ENCODE results near the gene SIDT2.

SIDT2 gene

DNA sequence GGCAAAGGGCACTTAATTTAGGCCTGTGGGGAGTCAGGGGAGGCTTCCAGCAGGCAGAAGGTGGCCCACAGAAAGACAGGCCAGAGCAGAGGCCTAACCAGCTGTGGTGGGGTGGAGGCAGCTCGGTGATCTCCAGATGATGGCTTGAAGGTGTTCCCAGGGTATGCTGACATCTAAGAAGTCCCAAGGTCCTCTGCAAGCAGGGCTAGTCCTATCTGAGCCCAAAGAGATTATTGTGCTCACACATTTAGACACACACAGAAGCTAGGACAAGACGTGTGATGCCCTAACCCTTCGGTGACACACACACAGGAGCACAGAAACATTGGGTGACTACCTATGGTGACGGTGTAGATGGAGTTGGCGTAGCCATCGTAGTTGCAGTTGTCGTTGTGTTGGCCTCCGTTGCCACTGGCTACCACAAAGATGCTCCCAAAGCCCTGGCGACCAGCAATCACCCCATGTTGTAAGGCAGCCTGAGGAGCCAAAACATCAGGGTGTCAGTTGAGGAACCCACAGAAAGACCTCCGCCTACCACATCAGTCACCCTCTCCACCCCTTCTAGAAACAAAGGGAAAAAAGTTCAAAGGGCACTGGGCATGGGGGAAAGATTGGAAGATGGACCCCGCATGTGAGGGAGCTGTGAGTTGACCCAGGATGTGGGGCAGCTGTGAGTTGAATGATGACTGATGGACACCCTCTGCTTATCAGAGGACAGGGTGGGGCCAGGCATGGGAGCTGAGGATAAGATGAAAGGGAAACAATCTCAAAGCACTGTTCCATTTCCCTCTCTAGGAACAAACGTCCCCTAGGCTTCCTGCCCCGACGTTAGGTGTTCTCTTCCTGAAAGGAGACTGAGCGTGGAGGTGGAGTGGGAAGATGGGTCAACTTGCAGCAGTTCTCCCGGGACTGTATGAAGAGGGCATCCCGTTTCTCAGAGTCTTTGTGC, 45.5 kb downstream of the SIDT2 start:
- no peak for DNase-seq

DNA sequence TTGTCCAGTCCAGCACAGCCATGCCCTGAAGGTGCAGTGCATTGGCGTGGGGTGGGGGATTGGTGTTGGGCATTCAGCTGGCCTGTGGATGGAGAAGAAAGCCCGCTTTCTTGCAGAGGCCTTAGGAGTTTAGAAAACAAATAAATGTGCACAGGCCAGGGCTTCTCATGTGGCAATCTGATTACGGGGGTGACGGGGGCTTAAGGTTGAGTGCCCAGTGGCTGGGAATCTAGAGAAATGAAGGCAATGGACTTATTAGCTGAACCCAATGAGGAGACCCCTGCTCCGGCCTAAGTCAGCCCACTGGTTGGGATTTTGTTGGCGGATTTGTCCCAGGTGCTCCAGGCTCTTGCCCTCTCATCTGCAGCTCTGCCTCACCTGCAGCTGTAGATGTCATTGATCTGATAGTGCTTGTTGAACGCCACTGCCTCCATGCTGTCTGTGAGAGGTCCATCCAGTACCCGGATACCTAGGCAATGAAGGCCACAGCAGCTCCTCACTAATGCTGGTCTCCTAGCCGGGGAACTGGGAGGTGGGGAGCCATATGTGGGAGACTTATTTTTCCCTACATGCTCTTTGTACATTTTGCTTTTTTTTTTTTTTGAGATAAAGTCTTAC, 47.1 kb downstream of the SIDT2 start:
- no peak for DNase-seq

DNA sequence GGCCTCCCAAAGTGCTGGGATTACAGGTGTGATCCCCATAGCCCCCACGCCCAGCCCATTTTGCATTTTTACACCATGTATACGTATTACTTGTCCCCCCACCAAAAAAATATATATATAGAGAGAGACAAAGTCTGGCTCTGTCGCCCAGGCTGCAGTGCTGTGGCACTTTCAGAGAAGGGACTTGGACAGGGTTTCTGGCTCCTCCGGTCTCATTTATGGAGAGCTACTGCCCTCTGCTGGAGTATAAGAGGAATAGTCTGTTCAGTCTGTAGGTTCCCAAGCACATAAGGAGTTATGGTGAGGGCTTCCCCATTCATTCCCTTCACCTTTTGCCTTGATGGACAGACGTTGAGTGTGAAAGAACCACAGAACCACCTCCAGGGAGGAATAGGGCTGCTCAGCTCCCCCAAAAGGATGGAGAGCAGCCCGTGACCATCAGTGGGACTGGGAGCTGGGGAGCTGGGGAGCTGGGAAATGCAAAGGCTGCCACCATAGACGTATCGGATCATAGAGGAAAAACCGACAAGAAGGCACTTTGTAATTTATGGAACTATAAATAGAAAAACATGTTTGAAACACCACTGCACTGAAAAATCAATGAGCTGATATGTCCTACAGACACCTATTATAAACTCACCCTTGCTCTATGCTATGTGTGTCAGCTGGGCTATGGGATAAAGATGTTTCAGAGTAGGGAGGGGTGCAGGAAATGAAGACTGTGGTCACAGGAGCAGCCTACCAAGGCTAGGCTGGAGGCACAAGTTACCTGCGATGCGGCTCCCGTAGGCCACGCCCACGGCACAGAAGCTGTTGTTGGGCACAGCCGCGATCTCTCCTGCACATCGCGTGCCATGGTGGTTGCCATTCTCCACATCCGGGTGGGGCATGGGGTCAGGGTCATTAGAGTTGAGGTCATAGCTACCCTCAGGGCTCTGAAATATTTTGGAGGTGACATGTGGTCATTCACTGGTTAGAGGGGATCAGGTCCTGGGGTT, 48.1 kb downstream of the SIDT2 start:
- DNase-seq, result peak; percentile 92

DNA sequence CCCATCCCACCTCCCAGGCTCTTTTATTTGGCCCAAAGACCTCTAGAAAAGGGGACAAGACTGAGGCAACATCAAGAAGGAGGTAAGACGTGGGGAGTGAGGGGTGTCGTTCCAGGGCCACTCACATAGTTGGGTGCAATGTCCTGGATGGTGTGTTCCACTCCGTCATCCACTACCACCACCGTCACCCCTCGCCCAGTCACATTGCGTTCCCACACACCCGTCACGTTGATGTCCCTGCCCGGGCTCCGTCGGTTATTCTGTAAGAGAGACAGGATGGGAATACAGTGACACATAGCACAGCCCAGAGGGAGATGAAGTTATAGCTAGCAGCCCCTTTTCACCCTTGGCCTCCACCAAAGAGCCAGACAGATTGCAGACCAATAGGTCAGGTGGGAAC, 49.5 kb downstream of the SIDT2 start:
- DNase-seq, result no peak

DNA sequence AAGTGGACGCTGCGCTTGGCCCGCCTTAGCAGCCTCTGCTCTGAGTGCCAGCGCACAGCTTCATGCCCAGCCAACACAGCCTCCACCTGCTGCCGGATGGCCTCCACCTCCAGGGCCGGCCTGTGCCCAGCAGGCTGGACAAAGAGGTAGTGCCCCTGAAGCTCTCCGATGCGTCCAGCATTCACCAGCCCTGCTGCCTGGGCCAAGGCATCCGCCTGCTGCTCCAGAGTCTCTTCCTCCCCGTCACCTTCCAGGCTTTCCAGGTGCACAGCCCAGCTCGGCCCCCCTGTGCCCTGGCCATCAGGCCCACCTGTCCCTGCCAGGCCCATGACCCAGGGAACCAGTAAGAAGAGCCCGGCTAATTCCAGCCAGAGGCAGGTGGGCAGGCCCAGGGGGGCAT, 50.9 kb downstream of the SIDT2 start:
- no peak for DNase-seq

DNA sequence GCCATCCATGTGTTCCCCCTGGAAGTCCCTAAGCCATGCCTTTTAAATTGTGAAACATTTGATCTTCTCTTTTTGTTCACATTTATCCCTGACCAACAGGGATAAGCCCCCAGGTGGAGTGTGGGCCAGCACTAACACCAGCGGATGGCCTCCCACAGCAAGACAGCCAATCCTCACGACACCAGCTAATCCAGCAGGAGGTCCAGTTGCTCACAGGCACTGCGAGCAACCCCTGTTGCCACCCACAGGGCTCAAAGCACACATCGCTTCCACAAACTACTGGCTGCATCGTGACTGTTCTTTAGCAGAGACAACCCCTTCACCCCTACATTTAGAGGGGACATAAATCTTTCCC, 51.4 kb downstream of the SIDT2 start:
- no peak for DNase-seq

DNA sequence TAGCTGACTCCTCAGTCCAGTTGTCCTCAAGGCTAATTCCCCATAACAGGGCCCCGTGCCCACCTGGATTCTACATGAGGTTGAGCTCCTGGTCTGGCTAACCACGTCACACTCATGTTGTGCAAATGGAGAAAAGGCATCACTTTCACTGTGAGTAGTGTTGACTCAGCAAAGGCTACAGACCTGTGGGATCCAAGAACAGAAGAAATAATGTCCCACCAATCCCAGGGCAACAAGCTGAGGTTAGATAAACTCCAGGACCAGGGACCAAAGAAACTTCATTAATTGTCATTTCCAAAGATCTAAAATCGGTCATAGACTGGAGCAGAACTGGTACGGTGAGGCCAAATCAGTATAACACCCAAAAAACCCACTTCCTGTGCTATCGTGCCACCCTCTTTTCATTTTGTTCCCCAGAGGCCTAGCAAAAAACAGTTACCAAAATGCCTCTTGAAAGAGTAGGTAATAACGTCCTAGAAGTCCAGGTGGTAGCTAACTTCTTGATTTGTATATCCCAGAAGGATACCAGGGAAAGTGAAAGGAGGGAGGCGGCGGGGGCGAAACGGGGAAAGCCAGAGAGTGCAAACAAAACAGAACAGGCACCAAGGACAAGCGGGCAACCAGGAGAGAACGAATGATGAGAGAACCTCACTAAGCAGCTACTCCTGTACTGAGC, 51.9 kb downstream of the SIDT2 start:
- DNase-seq, result no peak

DNA sequence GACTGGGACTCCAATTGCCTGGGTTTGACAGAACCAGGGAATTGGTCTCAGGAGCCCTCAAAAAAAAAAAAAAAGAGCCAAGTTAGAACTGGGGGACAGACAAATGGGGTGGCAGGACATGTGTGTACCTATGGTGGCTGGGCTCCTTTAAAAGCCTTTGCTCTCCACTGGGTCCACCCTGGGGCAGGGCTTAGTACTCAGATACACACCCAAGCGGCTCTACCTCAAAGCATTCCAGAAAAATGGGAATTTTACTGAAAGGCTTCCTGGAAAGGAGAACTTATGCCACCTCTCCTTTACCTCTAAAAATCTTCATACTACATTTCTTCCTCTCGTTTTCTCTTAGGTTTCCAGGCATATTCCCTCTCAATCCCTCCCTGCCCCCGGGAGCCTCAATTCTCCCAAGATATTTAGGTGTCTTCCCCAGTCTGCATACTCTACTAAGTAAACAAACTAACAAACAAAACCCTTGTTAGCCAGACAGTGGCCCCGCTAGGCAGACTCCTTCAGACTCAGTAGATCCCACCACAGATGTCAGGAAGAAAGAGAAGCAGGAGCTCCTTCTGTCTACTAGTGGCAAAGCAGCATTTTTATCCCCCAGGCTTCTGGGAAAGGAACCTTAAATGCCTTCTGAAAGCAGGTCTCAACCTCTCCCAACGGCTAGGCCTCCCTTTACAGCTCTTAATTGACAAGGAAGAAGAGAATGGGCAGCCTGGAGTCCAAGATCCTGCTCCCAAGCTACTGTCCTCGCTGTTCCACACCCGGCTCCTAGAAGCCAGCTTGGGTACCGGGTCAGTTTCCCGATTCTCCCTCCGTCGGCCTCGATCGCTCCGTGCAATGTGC, 52.7 kb downstream of the SIDT2 start:
- DNase-seq, result peak; percentile 4

DNA sequence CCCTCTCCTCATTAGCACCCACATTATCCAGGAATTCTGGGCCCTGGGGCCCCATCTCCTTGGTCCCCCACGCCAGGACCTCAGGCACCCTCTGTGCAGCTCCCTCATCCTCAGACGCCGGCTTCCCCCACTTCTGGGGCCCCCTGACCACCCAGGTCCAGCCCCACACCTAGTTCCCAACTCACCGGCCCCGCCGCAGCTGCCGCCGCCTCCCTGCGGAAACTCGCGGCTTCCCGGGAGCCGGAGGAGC, 53.2 kb downstream of the SIDT2 start, which contains the start of gene PCSK7:
PCSK7 (minus strand) TSS at position 232 of the 250 bp plus-strand sequence. CDS start 2,229 bp downstream, outside the sequence.
- DNase-seq, result no peak

DNA sequence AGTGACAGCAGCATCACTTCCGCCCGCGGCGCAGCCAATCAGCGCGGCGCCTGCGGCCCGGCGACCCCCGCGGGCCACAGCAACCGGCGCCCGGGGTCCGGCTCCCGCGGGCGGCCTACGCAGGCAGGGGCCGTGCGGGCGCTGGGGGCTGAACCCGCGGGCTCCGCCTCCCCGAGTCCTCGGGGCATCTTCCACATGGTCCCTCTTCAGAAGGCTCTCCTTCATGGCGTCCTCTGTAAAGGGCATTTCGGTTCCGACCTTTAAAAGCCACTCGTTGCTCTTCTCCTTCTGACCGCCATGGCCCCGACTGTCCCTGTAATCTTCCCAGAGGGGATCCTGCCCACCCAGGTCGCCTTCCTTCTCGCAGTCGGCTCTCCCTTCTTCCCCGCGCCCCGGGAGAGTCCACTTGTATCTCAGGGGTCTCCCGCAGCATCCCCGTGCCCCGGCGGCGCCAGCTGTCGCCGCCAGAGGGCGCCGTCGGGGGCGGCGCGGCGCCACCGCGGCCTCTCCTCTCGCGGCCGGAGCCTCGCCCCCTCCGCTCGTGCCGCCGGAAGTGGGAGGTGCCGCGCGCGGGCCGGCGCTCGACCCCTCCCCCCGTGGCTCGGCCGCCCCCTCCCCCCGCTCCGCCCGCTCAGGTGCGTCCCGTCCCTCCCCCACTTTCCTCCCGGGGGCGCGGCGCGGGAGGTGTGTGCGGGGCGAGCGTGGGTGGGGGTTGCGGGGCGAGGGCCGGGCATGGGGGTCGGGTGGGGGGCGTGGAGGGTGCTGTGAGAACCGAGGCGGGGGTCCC, 53.7 kb downstream of the SIDT2 start, which contains the start of gene RNF214:
RNF214 (plus strand) TSS at position 580 of the 787 bp plus-strand sequence. CDS start 1,602 bp downstream, outside the sequence.
- DNase-seq, result peak; percentile 95

DNA sequence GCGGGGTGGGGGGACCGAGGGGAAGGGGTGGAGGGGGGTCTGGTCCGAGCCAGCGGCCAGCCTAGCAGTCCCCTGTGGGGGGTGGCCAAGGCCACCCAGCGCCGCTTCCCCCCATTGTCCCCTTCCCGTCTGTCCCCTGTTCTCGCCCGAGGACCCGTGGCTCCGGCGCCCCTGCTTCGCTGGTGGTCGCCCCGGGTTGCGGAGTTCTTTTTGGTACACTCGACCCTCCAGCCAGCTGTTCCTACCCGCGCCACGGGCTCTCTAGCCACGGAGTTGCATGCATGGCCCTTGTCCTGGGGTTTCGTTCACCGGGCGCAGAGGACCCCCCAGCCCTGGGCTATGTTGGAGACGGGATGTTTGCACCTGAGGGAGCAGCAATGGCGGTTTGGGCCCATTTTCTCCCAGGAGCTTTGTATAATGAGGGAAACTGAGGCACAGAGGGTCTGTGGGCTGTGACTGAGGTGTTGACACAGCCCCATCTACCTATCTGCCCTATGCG, 54.4 kb downstream of the SIDT2 start:
- peak; percentile 46 for DNase-seq

DNA sequence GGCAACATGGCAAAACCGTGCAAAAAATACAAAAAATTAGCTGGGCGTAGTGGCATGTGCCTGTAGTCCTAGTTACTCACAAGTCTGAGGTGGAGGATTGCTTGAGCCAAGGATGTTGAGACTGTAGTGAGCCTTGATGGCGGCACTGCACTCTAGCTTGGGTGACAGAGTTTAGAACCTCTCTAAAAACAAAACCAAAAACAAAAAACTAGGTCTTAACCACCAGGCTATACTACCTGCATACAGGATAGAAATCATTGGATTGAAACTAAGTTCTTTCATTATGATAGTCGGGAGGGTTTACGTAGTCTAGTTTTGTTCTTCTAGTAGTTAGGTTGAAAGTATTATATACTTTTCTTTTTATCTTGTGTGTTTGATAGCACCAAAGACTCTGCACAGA, 59.7 kb downstream of the SIDT2 start:
- no peak for DNase-seq

DNA sequence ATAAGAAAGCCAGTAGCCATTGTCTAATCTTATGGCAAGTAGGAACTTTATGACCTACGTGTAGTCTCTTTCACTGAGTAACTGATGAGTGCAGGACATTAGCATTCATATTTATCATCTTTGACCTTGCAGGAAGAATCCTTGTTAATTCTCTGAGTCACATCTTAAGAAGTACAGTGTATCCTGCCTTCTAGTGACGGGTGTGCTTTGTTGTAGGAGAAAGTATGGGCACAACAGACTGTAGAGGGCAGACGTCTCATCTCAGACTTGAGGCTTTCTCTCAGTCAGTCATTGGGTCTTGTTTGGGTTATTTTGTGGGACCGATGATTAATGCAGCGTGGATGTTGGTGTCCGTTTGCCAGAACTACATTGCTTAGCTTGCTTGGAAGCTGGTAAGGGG, 60.8 kb downstream of the SIDT2 start:
- no peak for DNase-seq

All from eye (tissue), 1 donor.